ENCODE measurements around the gene ZFAND2B.
A peak's percentile ranks its signal among the peaks of the same experiment; 100 is the strongest.

Gene ZFAND2B

GRCh38 chr2:219218732-219219701 is 12.4 kb downstream of the ZFAND2B start, which contains the start of gene ABCB6:
Gene ABCB6, minus strand, starts transcription at chr2:219218958. Its CDS starts 285 bp downstream, at chr2:219218673.
- Mint-ChIP-seq H3K4me3 (peak within 1 kb of the TSS; percentile 81), H3K36me3 (ENCODE audit: low read depth) (peaks cover 30% of the 10 kb centered on the region), H3K9me3 (no peaks in the 10 kb centered on the region)

GRCh38 chr2:219219784-219220532 is 13.4 kb downstream of the ZFAND2B start:
- no peak overlapping the region for H3K27ac Mint-ChIP-seq
- no peak overlapping the region for H3K4me3 Mint-ChIP-seq
- H3K36me3 Mint-ChIP-seq (ENCODE audit: low read depth) = peaks cover 30% of the 10 kb centered on the region
- no peaks in the 10 kb centered on the region for H3K9me3 Mint-ChIP-seq
- no peaks in the 10 kb centered on the region for H3K27me3 Mint-ChIP-seq (ENCODE audit: low read depth)
- peaks cover 20% of the 10 kb centered on the region for H3K4me1 Mint-ChIP-seq (ENCODE audit: low read depth)

More at GRCh38 chr2:219218732-219219701, 12.4 kb downstream of the ZFAND2B start, which contains the start of gene ABCB6:
- H3K4me1 Mint-ChIP-seq (ENCODE audit: low read depth) = peaks cover 22% of the 10 kb centered on the region
- H3K27me3 Mint-ChIP-seq (ENCODE audit: low read depth) = no peaks in the 10 kb centered on the region
- H3K27ac Mint-ChIP-seq = peak within 1 kb of the TSS; percentile 85

GRCh38 chr2:219220652-219221402 is 14.2 kb downstream of the ZFAND2B start:
- Mint-ChIP-seq H3K9me3 (no peaks in the 10 kb centered on the region), H3K27me3 (ENCODE audit: low read depth) (no peaks in the 10 kb centered on the region), H3K36me3 (ENCODE audit: low read depth) (peaks cover 33% of the 10 kb centered on the region), H3K4me1 (ENCODE audit: low read depth) (peaks cover 20% of the 10 kb centered on the region), H3K4me3 (no peak overlapping the region), H3K27ac (no peak overlapping the region)

- peaks cover 40% of the 10 kb centered on the region for H3K36me3 Mint-ChIP-seq (ENCODE audit: low read depth)
- peaks cover 22% of the 10 kb centered on the region for H3K4me1 Mint-ChIP-seq (ENCODE audit: low read depth)
- H3K4me3 Mint-ChIP-seq = no peak overlapping the region
- no peaks in the 10 kb centered on the region for H3K9me3 Mint-ChIP-seq
- H3K27ac Mint-ChIP-seq = no peak overlapping the region
- H3K27me3 Mint-ChIP-seq (ENCODE audit: low read depth) = no peaks in the 10 kb centered on the region
Measured at GRCh38 chr2:219221957-219222518, 15.5 kb downstream of the ZFAND2B start.

- Mint-ChIP-seq H3K27ac (no peak overlapping the region), H3K4me1 (ENCODE audit: low read depth) (peaks cover 27% of the 10 kb centered on the region), H3K4me3 (no peak overlapping the region), H3K9me3 (no peaks in the 10 kb centered on the region), H3K27me3 (ENCODE audit: low read depth) (no peaks in the 10 kb centered on the region), H3K36me3 (ENCODE audit: low read depth) (peaks cover 42% of the 10 kb centered on the region)
Measured at GRCh38 chr2:219223831-219224610, 17.4 kb downstream of the ZFAND2B start.

- Mint-ChIP-seq H3K27me3 (ENCODE audit: low read depth) (no peaks in the 10 kb centered on the region), H3K36me3 (ENCODE audit: low read depth) (peaks cover 41% of the 10 kb centered on the region), H3K9me3 (no peaks in the 10 kb centered on the region), H3K4me3 (no peak overlapping the region), H3K4me1 (ENCODE audit: low read depth) (peaks cover 28% of the 10 kb centered on the region), H3K27ac (peak overlapping the region; percentile 34)
Measured at GRCh38 chr2:219225350-219225749, 18.8 kb downstream of the ZFAND2B start.

- peaks cover 45% of the 10 kb centered on the region for H3K36me3 Mint-ChIP-seq (ENCODE audit: low read depth)
- H3K27me3 Mint-ChIP-seq (ENCODE audit: low read depth) = no peaks in the 10 kb centered on the region
- peak overlapping the region; percentile 69 for H3K27ac Mint-ChIP-seq
- peak overlapping the region; percentile 84 for H3K4me3 Mint-ChIP-seq
- peaks cover 47% of the 10 kb centered on the region for H3K4me1 Mint-ChIP-seq (ENCODE audit: low read depth)
- no peaks in the 10 kb centered on the region for H3K9me3 Mint-ChIP-seq
Measured at GRCh38 chr2:219228041-219228910, 21.7 kb downstream of the ZFAND2B start.

- peaks cover 46% of the 10 kb centered on the region for H3K36me3 Mint-ChIP-seq (ENCODE audit: low read depth)
- peak overlapping the region; percentile 84 for H3K4me3 Mint-ChIP-seq
- no peaks in the 10 kb centered on the region for H3K27me3 Mint-ChIP-seq (ENCODE audit: low read depth)
- peaks cover 47% of the 10 kb centered on the region for H3K4me1 Mint-ChIP-seq (ENCODE audit: low read depth)
- H3K27ac Mint-ChIP-seq = peak overlapping the region; percentile 69
- no peaks in the 10 kb centered on the region for H3K9me3 Mint-ChIP-seq
Measured at GRCh38 chr2:219228911-219229304, 22.3 kb downstream of the ZFAND2B start.

- Mint-ChIP-seq H3K4me1 (ENCODE audit: low read depth) (peaks cover 49% of the 10 kb centered on the region), H3K9me3 (no peaks in the 10 kb centered on the region), H3K27ac (peak within 1 kb of the TSS; percentile 97), H3K27me3 (ENCODE audit: low read depth) (no peaks in the 10 kb centered on the region), H3K36me3 (ENCODE audit: low read depth) (peaks cover 45% of the 10 kb centered on the region), H3K4me3 (peak within 1 kb of the TSS; percentile 95)
Measured at GRCh38 chr2:219229305-219230058, 22.9 kb downstream of the ZFAND2B start, which contains the start of the genes ANKZF1 and ATG9A. Gene ANKZF1, plus strand, starts transcription at chr2:219229806. Its CDS starts 452 bp downstream, at chr2:219230258. Gene ATG9A, minus strand, starts transcription at chr2:219229636. Its CDS starts 1,612 bp downstream, at chr2:219228024.

GRCh38 chr2:219230059-219230540 is 23.5 kb downstream of the ZFAND2B start:
- H3K27ac Mint-ChIP-seq = peak overlapping the region; percentile 97
- peaks cover 42% of the 10 kb centered on the region for H3K36me3 Mint-ChIP-seq (ENCODE audit: low read depth)
- H3K9me3 Mint-ChIP-seq = no peaks in the 10 kb centered on the region
- H3K27me3 Mint-ChIP-seq (ENCODE audit: low read depth) = no peaks in the 10 kb centered on the region
- peaks cover 47% of the 10 kb centered on the region for H3K4me1 Mint-ChIP-seq (ENCODE audit: low read depth)
- peak overlapping the region; percentile 95 for H3K4me3 Mint-ChIP-seq

- Mint-ChIP-seq H3K36me3 (ENCODE audit: low read depth) (peaks cover 57% of the 10 kb centered on the region), H3K4me3 (no peak overlapping the region), H3K9me3 (no peaks in the 10 kb centered on the region), H3K27me3 (ENCODE audit: low read depth) (no peaks in the 10 kb centered on the region), H3K27ac (peak overlapping the region; percentile 5), H3K4me1 (ENCODE audit: low read depth) (peaks cover 33% of the 10 kb centered on the region)
Measured at GRCh38 chr2:219234331-219234730, 27.7 kb downstream of the ZFAND2B start.

GRCh38 chr2:219243291-219243761 is 36.7 kb downstream of the ZFAND2B start:
- Mint-ChIP-seq H3K4me3 (peak overlapping the region; percentile 4), H3K36me3 (ENCODE audit: low read depth) (peaks cover 15% of the 10 kb centered on the region), H3K4me1 (ENCODE audit: low read depth) (peaks cover 42% of the 10 kb centered on the region)

More at GRCh38 chr2:219243291-219243761, 36.7 kb downstream of the ZFAND2B start:
- H3K9me3 Mint-ChIP-seq = no peaks in the 10 kb centered on the region
- no peaks in the 10 kb centered on the region for H3K27me3 Mint-ChIP-seq (ENCODE audit: low read depth)
- H3K27ac Mint-ChIP-seq = peak overlapping the region; percentile 70

Measured in T-helper 1 cell treated with Interleukin-12 subunit alpha and Interleukin-12 subunit beta and Interleukin-4 antibody, amounts not matched to agents 30 μg/mL and 1 μg/mL, for 36 hours (primary cell).